Esophagus muscularis mucosa (tissue), 4 donors: Measurements from ENCODE around the gene LMNTD1. TPM values are rescaled to one million over a fixed set of nuclear protein-coding genes. Genes with fewer than 3 reads are reported as not detected.

Source experiments
- DNase-seq: peaks from one replicate; pipeline ENCODE4 v3.0.0-alpha.2; 2017; ENCODE audit errors: extremely low spot score
- H3K27ac ChIP-seq, 4 donors: fragments of 200-600 bp; sonication (generic); replicated peaks in 1 of 4; 1 replicate in 3 of 4; 2 replicates in 1 of 4; pipeline ENCODE4 v1.5.1; 2016 to 2019; ENCODE audit warnings: mild to moderate bottlenecking in 1 of 4
- H3K27me3 ChIP-seq, 4 donors: fragments of 200-600 bp; sonication (generic); one replicate each; pipeline versions ENCODE4 v1.5.1 to v1.6.0; 2016 to 2019
- H3K36me3 ChIP-seq, 4 donors: fragments of 200-600 bp; sonication (generic); one replicate each; pipeline ENCODE4 v1.5.1; 2016 to 2019
- H3K4me1 ChIP-seq, 4 donors: fragments of 200-600 bp; sonication (generic); one replicate each; pipeline ENCODE4 v1.5.1; 2016 to 2019
- H3K4me3 ChIP-seq, 4 donors: fragments of 200-600 bp; sonication (generic); 1 replicate in 2 of 4; 2 replicates in 2 of 4; pipeline ENCODE4 v1.5.1; 2016 to 2019; ENCODE audit warnings: mild to moderate bottlenecking in 4 of 4, moderate library complexity in 1 of 4
- H3K9me3 ChIP-seq, 4 donors: fragments of 200-600 bp; sonication (generic); 1 replicate in 3 of 4; 2 replicates in 1 of 4; pipeline ENCODE4 v1.5.1; 2016 to 2019
- CTCF ChIP-seq, 3 experiments: fragments of 200-600 bp in 2 of 3; fragments of 450-650 bp in 1 of 3; sonication (generic) in 2 of 3; IDR thresholded peaks; one replicate each; pipeline ENCODE4 v1.5.1; 2017 to 2019; ENCODE audit warnings: antibody characterized with exemption in 3 of 3, mild to moderate bottlenecking in 2 of 3, moderate library complexity in 1 of 3
- EP300 ChIP-seq: sonication (generic); formaldehyde crosslinking; IDR thresholded peaks from one replicate; pipeline ENCODE4 v1.6.1; 2017; ENCODE audit warnings: antibody characterized with exemption
- POLR2A ChIP-seq: fragments of 450-650 bp; IDR thresholded peaks from one replicate; pipeline ENCODE4 v1.6.1; 2017; ENCODE audit warnings: antibody characterized with exemption, moderate library complexity, mild to moderate bottlenecking, low read depth
- POLR2AphosphoS5 ChIP-seq, 2 donors: sonication (generic); formaldehyde crosslinking; IDR thresholded peaks; one replicate each; pipeline ENCODE4 v1.6.1; 2017; ENCODE audit warnings: antibody characterized with exemption in 2 of 2
- WGBS: methylation state at CpG from one replicate; pipeline ENCODE4 v1.1.5; 2018; 5-methylcytosine and 5-hydroxymethylcytosine counted together
- intact Hi-C: fragments of 100-400 bp; cut with DNase I; formaldehyde crosslinking; loops from one replicate; pipeline ENCODE4 v1.15.1; 2023
- total RNA-seq, 4 donors: library from RNA; depleted of rRNA; stranded (reverse); fragments of >200 nt; gene quantifications; one replicate each; pipeline versions ENCODE4 v1.1.0 to v1.2.1, GENCODE V29; 2016

LMNTD1 gene
- total RNA-seq, 4 donors from 2014 or later: 0.75 to 1.8 (median 1.2) TPM; not detected in 1

- Histone ChIP-seq H3K27ac (no peak overlapping the region), H3K27me3 (no peaks in the 10 kb centered on the region), H3K36me3 (no peaks in the 10 kb centered on the region), H3K4me3 (no peak overlapping the region), H3K4me1 (peaks cover 0 to 3% (median 0%) of the 10 kb centered on the region in 4 donors), H3K9me3 (no peaks in the 10 kb centered on the region)
- intact Hi-C loops: no loop called here
- no peak for TF ChIP-seq POLR2AphosphoS5 (IDR thresholded peaks at IDR 0.05)
- DNase-seq: no peak
Measured at GRCh38 chr12:25591144-25591543, 38.1 kb upstream of the LMNTD1 start.

DNA sequence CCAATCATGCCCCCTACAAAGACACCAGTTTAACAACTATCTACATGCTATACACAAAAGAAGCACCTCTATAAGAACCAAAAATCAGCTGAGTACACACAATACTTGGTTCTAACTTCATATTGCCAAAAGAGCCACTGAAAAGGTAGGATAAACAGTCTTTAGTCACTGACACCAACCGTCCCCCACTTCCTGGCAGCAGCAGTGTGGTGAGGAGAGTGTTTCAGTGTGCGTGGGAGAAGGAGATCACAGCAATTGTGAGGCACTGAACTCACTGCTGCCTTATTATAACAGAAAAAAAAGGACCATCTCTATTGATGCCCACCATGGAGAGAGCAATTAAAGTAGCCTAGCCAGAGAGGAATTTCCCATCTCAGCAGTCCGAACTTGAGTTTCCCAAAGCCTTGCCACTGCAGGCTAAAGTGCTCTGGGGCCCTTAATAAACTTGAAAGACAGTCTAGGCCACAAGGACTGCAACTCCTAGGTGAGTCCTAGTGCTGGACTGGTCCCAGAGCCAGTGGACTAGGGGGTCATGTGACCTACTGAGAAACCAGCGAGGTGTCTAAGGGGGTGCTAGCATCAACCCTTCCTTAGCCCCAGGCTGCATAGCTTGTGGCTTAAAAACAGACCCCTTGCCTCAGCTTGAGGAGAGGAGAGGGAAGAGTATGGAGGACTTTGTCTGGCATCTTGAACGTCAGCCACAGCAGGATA lies 37.1 kb upstream of the LMNTD1 start:
- Histone ChIP-seq H3K27ac (no peak overlapping the region), H3K4me1 (peaks cover 4 to 13% (median 7%) of the 10 kb centered on the region in 4 donors), H3K36me3 (no peaks in the 10 kb centered on the region), H3K9me3 (no peaks in the 10 kb centered on the region), H3K4me3 (no peak overlapping the region), H3K27me3 (no peaks in the 10 kb centered on the region)
- TF ChIP-seq POLR2AphosphoS5 (IDR thresholded peaks at IDR 0.05) (no peak), POLR2A (no peak), EP300 (no peak), CTCF (IDR thresholded peaks at IDR 0.05) (no peak)
- intact Hi-C loops: no loop called here
- no peak for DNase-seq
- 91% methylated on average over 5 of the region's 5 CpGs for WGBS

DNA sequence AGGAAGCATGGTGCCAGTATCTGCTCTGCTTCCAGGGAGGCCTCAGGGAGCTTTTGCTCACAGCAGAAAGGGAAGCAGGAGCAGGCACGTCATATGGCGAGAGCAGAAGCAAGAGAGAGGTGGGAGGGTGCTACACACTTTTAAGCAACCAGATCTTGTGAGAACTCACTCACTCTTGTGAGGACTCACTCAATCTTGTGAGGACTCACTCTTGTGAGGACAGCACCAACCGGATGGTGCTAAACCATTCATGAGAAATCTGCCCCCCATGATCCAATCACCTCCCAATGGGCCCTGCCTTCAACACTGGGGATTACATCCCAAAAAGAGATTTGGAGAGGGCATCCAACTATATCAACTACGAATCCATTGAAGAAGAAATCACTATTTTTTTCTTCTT lies 34.3 kb upstream of the LMNTD1 start:
- WGBS: 92% methylated on average over 4 of the region's 4 CpGs
- no peak for DNase-seq
- H3K36me3 ChIP-seq: no peaks in the 10 kb centered on the region
- H3K27ac ChIP-seq: no peak overlapping the region
- no peaks in the 10 kb centered on the region for H3K9me3 ChIP-seq
- intact Hi-C loops: loop anchor here (10.0 kb wide), 2 partner anchors 237 to 367 kb away; partner anchors contain the start of gene RASSF8
- peaks cover 4 to 29% (median 19%) of the 10 kb centered on the region in 4 donors for H3K4me1 ChIP-seq
- H3K27me3 ChIP-seq: no peaks in the 10 kb centered on the region
- TF ChIP-seq CTCF (IDR thresholded peaks at IDR 0.05) (no peak), POLR2A (no peak), EP300 (no peak), POLR2AphosphoS5 (IDR thresholded peaks at IDR 0.05) (no peak)
- no peak overlapping the region for H3K4me3 ChIP-seq

DNA sequence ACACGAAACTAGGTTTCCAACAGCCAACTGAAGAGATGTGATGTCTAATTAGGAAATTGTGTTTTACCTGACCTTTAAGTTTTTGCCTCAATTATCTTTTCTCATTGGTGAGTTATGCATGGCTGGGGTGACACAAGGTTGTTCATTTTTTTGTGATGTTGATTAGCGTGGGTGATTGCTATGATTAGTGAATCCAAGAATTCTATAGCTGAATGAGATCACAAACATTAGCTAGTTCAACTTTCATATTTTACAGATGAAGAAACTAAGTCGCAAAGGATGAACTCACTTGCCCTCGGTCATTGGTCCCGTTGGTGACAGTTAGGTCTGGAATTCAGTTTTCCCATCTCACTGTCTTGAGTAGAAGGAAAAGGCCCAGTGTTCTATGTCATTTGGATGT lies 32.6 kb upstream of the LMNTD1 start:
- no peak for DNase-seq
- Histone ChIP-seq H3K27me3 (no peaks in the 10 kb centered on the region), H3K36me3 (no peaks in the 10 kb centered on the region), H3K27ac (peak overlapping the region; percentile 23 to 71 (median 53)), H3K4me3 (no peak overlapping the region), H3K4me1 (peaks cover 4 to 29% (median 19%) of the 10 kb centered on the region in 4 donors), H3K9me3 (no peaks in the 10 kb centered on the region)
- TF ChIP-seq EP300 (no peak), POLR2AphosphoS5 (IDR thresholded peaks at IDR 0.05) (no peak), CTCF (IDR thresholded peaks at IDR 0.05) (no peak), POLR2A (no peak)
- intact Hi-C loops: loop anchor here (10.0 kb wide), 2 partner anchors 239 to 369 kb away; partner anchors contain the start of gene RASSF8
- 85% methylated on average over 5 of the region's 5 CpGs for WGBS

DNA sequence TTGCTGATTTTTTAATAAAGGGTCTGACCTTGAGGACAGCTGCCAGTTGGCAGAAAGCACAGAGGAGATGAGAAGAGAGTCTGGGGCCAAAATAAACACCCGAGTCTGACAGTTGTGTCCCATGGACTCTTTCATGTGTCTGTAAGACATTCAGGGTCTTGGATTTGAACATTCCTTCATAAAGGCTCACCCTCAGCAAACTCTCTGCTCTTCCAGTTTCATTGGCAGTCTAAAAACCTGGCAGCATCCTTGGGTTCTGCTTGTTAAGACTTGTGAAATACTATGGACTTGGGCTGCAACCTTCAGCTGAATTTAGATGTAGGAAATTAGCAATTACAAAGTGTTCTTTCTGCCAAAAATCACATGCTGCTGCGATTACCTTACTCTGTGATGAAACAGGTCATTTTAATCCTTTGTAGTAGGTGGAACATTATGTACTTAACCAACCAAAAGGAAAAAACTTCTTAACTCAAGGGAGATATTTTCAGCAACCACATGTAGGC lies 32.0 kb upstream of the LMNTD1 start:
- Histone ChIP-seq H3K4me3 (no peak overlapping the region), H3K36me3 (no peaks in the 10 kb centered on the region), H3K27ac (peak overlapping the region; percentile 23 to 71 (median 62)), H3K4me1 (peaks cover 4 to 29% (median 19%) of the 10 kb centered on the region in 4 donors), H3K9me3 (no peaks in the 10 kb centered on the region), H3K27me3 (no peaks in the 10 kb centered on the region)
- TF ChIP-seq POLR2AphosphoS5 (IDR thresholded peaks at IDR 0.05): peak; percentile 58 to 84
- TF ChIP-seq EP300: peak; percentile 51
- TF ChIP-seq POLR2A: no peak
- no peak for DNase-seq
- 26% methylated on average over 2 of the region's 2 CpGs for WGBS
- intact Hi-C loops: loop anchor here (10.0 kb wide), 2 partner anchors 240 to 370 kb away; partner anchors contain the start of gene RASSF8
